ENCODE results near the gene DEFB129. TPM values are rescaled to one million over a fixed set of nuclear protein-coding genes. Genes with fewer than 3 reads are reported as not detected.

The DEFB129 gene
- total RNA-seq, 2 donors from 2014 or later, result not detected

DNA sequence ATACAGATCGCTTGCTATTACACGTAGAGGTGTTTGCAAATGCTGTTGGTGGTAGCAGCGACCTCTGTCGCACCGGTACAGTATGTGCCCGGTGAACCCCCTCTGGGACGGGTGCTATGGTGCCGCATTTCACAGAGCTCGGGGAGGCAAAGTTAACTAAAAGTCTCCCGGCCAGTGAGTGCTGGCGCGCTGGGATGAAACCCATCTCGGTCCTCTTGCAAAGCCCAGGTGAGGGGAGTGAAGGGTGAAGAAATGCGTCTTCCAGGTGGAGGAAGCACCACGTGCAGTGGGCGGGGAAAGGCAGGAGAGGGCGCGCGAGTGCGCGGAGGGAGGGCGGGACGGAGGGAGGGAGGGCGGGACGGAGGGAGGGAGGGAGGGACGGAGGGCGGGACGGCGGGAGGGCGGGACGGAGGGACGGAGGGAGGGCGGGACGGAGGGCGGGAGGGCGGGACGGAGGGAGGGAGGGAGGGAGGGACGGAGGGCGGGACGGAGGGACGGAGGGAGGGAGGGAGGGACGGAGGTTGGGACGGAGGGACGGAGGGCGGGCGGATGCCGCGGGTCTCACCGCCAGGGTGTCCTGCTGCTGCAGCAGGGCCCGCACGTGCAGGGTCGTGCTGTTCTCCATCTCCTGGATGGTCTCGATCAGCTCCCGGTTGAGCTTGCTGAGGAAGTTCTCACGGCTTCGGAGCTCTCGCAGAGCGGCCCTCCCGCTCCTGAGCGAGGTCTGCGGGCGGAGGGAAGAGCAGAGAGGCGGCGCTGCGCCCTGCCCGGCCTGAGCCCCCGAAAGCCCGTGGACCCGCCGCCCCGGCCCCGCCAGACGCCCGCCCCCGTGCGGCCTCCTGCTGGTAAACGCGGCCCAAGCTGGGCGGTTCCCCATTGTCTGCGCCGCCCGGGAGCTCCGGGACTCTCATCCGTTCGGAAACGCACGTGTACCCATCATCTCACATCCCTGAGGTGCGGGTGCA is 51.8 kb downstream of the DEFB129 start:
- ATAC-seq (no peak), DNase-seq (no peak)
- Mint-ChIP-seq H3K27ac (no peak overlapping the region), H3K36me3 (ENCODE audit: low read depth) (peaks cover 6% of the 10 kb centered on the region), H3K4me3 (no peak overlapping the region), H3K4me1 (peaks cover 5% of the 10 kb centered on the region), H3K27me3 (no peaks in the 10 kb centered on the region)
- no peaks in the 10 kb centered on the region for H3K9me3 ChIP-seq (ENCODE audit: control insufficient read depth, low read length, poor library complexity, severe bottlenecking)

Other genes starting within 250 kb of the DEFB129 start
- gene DEFB125, start 139.6 kb upstream of the DEFB129 start, total RNA-seq, result not detected
- not detected for gene DEFB126, start 84.7 kb upstream of the DEFB129 start, total RNA-seq
- not detected for gene DEFB127, start 69.8 kb upstream of the DEFB129 start, total RNA-seq
- not detected for gene DEFB128, start 37.5 kb upstream of the DEFB129 start, total RNA-seq
- not detected for gene DEFB132, start 30.5 kb downstream of the DEFB129 start, total RNA-seq
- gene C20orf96, start 63.5 kb downstream of the DEFB129 start, total RNA-seq, result 1 to 10 TPM; 2.4 to 2.7 TPM
- 10 to 100 TPM; 15.6 to 18.9 TPM for gene ZCCHC3, start 70.3 kb downstream of the DEFB129 start, total RNA-seq
- 1 to 10 TPM; 5.2 to 8.3 TPM for gene SOX12, start 98.3 kb downstream of the DEFB129 start, total RNA-seq
- under 1 TPM; 0.62 to 0.89 TPM for gene NRSN2, start 119.9 kb downstream of the DEFB129 start, total RNA-seq
- 1 to 10 TPM; 1.8 to 3.3 TPM for gene TRIB3, start 153.5 kb downstream of the DEFB129 start, total RNA-seq
- gene RBCK1, start 181.0 kb downstream of the DEFB129 start, total RNA-seq, result 10 to 100 TPM; 62.1 to 72.7 TPM
- 10 to 100 TPM; 20.6 to 29.4 TPM for gene TBC1D20, start 235.3 kb downstream of the DEFB129 start, total RNA-seq

Measured in T-helper 17 cell (primary cell).